Testis (tissue), 2 donors: ENCODE results near the gene MBP.

Experiments used
- CTCF ChIP-seq, 3 experiments: fragments of 450-650 bp in 2 of 3; fragments of 200-600 bp in 1 of 3; sonication (generic) in 1 of 3; IDR thresholded peaks; one replicate each; pipeline ENCODE4 v1.5.1; 2016 to 2019; ENCODE audit warnings: antibody characterized with exemption in 3 of 3, mild to moderate bottlenecking in 2 of 3, moderate library complexity in 1 of 3
- POLR2A ChIP-seq: fragments of 450-650 bp; IDR thresholded peaks from one replicate; pipeline ENCODE4 v1.6.1; 2017; ENCODE audit warnings: antibody characterized with exemption, mild to moderate bottlenecking, moderate library complexity

- TF ChIP-seq CTCF (IDR thresholded peaks at IDR 0.05) (no peak), POLR2A (no peak)
Measured at GRCh38 chr18:76943542-76944339, 188.8 kb downstream of the MBP start.
